Activated naive CD4-positive, alpha-beta T cell treated with Interleukin-2 at 50 U/mL for 16 hours (primary cell): Measurements from ENCODE around the gene RAB3GAP1.
"Not testable (repeated sequence)": the region's sequence is repeated elsewhere in the genome, so short reads cannot be mapped to it uniquely, and the experiment has no call there.

Source experiments
- DNase-seq: peaks from one replicate; pipeline ENCODE4 v3.0.0-alpha.2; 2020

The RAB3GAP1 gene

GRCh38 chr2:135056790-135057189, 4.7 kb downstream of the RAB3GAP1 start:
- DNase-seq, result no peak

GRCh38 chr2:135059577-135059976, 7.5 kb downstream of the RAB3GAP1 start:
- no peak for DNase-seq

GRCh38 chr2:135063210-135063609, 11.1 kb downstream of the RAB3GAP1 start:
- DNase-seq, result no peak

GRCh38 chr2:135064149-135064548, 12.1 kb downstream of the RAB3GAP1 start:
- DNase-seq, result no peak

GRCh38 chr2:135066710-135067109, 14.6 kb downstream of the RAB3GAP1 start:
- no peak for DNase-seq

- DNase-seq, result no peak
Observed at GRCh38 chr2:135072125-135072997, 20.3 kb downstream of the RAB3GAP1 start.

GRCh38 chr2:135074216-135074615, 22.1 kb downstream of the RAB3GAP1 start:
- no peak for DNase-seq

- DNase-seq, result no peak
Observed at GRCh38 chr2:135076556-135076955, 24.5 kb downstream of the RAB3GAP1 start.

- no peak for DNase-seq
Observed at GRCh38 chr2:135078417-135078816, 26.3 kb downstream of the RAB3GAP1 start.

GRCh38 chr2:135086222-135086621, 34.1 kb downstream of the RAB3GAP1 start:
- no peak for DNase-seq

- not testable (repeated sequence) for DNase-seq
Observed at GRCh38 chr2:135089597-135089996, 37.5 kb downstream of the RAB3GAP1 start.

- no peak for DNase-seq
Observed at GRCh38 chr2:135091681-135092080, 39.6 kb downstream of the RAB3GAP1 start.

GRCh38 chr2:135093193-135093592, 41.1 kb downstream of the RAB3GAP1 start:
- DNase-seq, result no peak

- DNase-seq, result no peak
Observed at GRCh38 chr2:135093670-135094330, 41.7 kb downstream of the RAB3GAP1 start.

- DNase-seq, result no peak
Observed at GRCh38 chr2:135094508-135094907, 42.4 kb downstream of the RAB3GAP1 start.

GRCh38 chr2:135095591-135095990, 43.5 kb downstream of the RAB3GAP1 start:
- DNase-seq, result no peak

- no peak for DNase-seq
Observed at GRCh38 chr2:135096665-135097446, 44.8 kb downstream of the RAB3GAP1 start.

- DNase-seq, result no peak
Observed at GRCh38 chr2:135097532-135098231, 45.6 kb downstream of the RAB3GAP1 start.

GRCh38 chr2:135099802-135100483, 47.9 kb downstream of the RAB3GAP1 start:
- no peak for DNase-seq

GRCh38 chr2:135103843-135104242, 51.8 kb downstream of the RAB3GAP1 start:
- DNase-seq, result no peak

GRCh38 chr2:135105513-135106316, 53.6 kb downstream of the RAB3GAP1 start:
- not testable (repeated sequence) for DNase-seq
